ENCODE results near the gene UBTD1.

UBTD1 gene

DNA sequence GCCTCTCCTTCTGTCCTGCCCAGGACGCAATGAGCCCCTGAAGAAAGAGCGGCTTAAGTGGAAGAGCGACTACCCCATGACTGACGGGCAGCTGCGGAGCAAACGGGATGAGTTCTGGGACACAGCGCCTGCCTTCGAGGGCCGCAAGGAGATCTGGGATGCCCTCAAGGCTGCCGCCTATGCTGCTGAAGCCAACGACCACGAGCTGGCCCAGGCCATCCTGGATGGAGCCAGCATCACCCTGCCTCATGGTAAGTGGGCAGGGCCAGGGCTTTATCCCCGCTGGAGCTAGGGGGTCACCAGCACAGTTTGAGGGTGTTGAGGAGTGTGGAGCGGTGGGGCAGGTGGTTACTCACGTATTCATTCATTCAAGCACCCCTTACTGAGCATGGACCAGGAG, 69.2 kb downstream of the UBTD1 start:
- Histone ChIP-seq H3K9ac (ENCODE audit: low read length) (no peak overlapping the region), H3F3A (ENCODE audit: insufficient read depth) (no peaks in the 10 kb centered on the region), H3K9me2 (replicated peaks; ENCODE audit: insufficient read depth, low read length) (no peaks in the 10 kb centered on the region), H3K36me3 (ENCODE audit: low read length) (no peaks in the 10 kb centered on the region), H3K27me3 (ENCODE audit: low read length) (no peaks in the 10 kb centered on the region), H3K4me3 (ENCODE audit: insufficient read depth, low read length, poor library complexity, severe bottlenecking) (no peak overlapping the region), H4K20me1 (ENCODE audit: low read depth, low read length) (no peaks in the 10 kb centered on the region), H2AFZ (ENCODE audit: low read depth, low read length, severe bottlenecking) (no peak overlapping the region), H3K79me2 (ENCODE audit: insufficient read depth, low read length) (no peaks in the 10 kb centered on the region), H3K9me3 (ENCODE audit: insufficient read depth, low read length) (no peaks in the 10 kb centered on the region), H3K27ac (ENCODE audit: low read depth, low read length) (no peak overlapping the region), H3K4me2 (ENCODE audit: low read depth, low read length, poor library complexity, severe bottlenecking) (no peak overlapping the region)
- no peak for TF ChIP-seq EZH2phosphoT487 (conservative IDR thresholded peaks at IDR 0.05; ENCODE audit: low read length)
- TF ChIP-seq, protein P1, sequence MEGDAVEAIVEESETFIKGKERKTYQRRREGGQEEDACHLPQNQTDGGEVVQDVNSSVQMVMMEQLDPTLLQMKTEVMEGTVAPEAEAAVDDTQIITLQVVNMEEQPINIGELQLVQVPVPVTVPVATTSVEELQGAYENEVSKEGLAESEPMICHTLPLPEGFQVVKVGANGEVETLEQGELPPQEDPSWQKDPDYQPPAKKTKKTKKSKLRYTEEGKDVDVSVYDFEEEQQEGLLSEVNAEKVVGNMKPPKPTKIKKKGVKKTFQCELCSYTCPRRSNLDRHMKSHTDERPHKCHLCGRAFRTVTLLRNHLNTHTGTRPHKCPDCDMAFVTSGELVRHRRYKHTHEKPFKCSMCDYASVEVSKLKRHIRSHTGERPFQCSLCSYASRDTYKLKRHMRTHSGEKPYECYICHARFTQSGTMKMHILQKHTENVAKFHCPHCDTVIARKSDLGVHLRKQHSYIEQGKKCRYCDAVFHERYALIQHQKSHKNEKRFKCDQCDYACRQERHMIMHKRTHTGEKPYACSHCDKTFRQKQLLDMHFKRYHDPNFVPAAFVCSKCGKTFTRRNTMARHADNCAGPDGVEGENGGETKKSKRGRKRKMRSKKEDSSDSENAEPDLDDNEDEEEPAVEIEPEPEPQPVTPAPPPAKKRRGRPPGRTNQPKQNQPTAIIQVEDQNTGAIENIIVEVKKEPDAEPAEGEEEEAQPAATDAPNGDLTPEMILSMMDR (IDR thresholded peaks at IDR 0.05; ENCODE audit: insufficient read depth, low read length, poor library complexity, severe bottlenecking), result no peak

GRCh38 chr10:97570146-97570788, 71.5 kb downstream of the UBTD1 start:
- Histone ChIP-seq H3K4me2 (ENCODE audit: low read depth, low read length, poor library complexity, severe bottlenecking) (no peak overlapping the region), H3K79me2 (ENCODE audit: insufficient read depth, low read length) (no peaks in the 10 kb centered on the region), H3K27ac (ENCODE audit: low read depth, low read length) (no peak overlapping the region), H2AFZ (ENCODE audit: low read depth, low read length, severe bottlenecking) (no peak overlapping the region), H3K9ac (ENCODE audit: low read length) (no peak overlapping the region), H3F3A (ENCODE audit: insufficient read depth) (no peaks in the 10 kb centered on the region), H3K9me2 (replicated peaks; ENCODE audit: insufficient read depth, low read length) (no peaks in the 10 kb centered on the region), H4K20me1 (ENCODE audit: low read depth, low read length) (no peaks in the 10 kb centered on the region), H3K36me3 (ENCODE audit: low read length) (no peaks in the 10 kb centered on the region), H3K4me3 (ENCODE audit: insufficient read depth, low read length, poor library complexity, severe bottlenecking) (no peak overlapping the region), H3K27me3 (ENCODE audit: low read length) (no peaks in the 10 kb centered on the region), H3K9me3 (ENCODE audit: insufficient read depth, low read length) (no peaks in the 10 kb centered on the region)
- TF ChIP-seq, protein P1 (IDR thresholded peaks at IDR 0.05; ENCODE audit: insufficient read depth, low read length, poor library complexity, severe bottlenecking), result no peak
- TF ChIP-seq EZH2phosphoT487 (conservative IDR thresholded peaks at IDR 0.05; ENCODE audit: low read length), result no peak

DNA sequence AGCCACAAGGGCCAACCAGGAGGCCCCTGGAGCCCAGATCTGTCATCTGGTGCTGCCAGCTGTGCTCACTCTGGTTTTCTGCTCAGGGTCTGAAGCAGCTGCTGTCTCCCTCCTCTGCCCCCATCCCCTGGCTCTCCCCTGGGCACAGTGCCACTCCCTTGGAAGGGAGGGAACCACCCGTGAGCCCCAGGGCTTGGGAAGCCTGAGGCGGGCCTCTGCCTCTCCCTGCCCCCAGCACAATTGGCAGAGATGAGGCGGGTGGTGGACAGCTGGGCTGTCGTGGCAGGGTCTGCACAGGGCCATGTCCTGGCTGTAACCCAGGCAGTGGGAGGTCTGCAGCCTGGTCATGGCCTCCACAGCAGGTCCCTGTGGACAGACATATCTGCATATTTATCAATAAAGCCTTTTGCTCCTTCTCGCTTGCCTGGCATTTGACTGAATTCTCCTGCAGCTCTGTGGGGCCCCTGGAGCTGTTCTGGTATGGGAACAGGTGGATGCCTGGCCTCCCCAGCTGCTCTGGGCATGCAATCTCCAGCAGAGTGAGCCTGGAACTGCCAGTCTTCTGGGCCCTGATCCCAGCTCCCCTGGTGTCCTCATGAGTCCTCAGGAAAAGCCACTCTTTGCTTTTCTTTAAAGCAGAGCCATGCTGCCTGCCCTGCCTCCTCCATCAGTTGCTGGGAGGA, 72.2 kb downstream of the UBTD1 start:
- no peak overlapping the region for H2AFZ ChIP-seq (ENCODE audit: low read depth, low read length, severe bottlenecking)
- no peaks in the 10 kb centered on the region for H4K20me1 ChIP-seq (ENCODE audit: low read depth, low read length)
- H3K9me3 ChIP-seq (ENCODE audit: insufficient read depth, low read length), result no peaks in the 10 kb centered on the region
- no peak overlapping the region for H3K9ac ChIP-seq (ENCODE audit: low read length)
- TF ChIP-seq EZH2phosphoT487 (conservative IDR thresholded peaks at IDR 0.05; ENCODE audit: low read length), result no peak
- TF ChIP-seq, protein P1 (IDR thresholded peaks at IDR 0.05; ENCODE audit: insufficient read depth, low read length, poor library complexity, severe bottlenecking), result no peak
- no peak overlapping the region for H3K4me2 ChIP-seq (ENCODE audit: low read depth, low read length, poor library complexity, severe bottlenecking)
- no peaks in the 10 kb centered on the region for H3K79me2 ChIP-seq (ENCODE audit: insufficient read depth, low read length)
- no peaks in the 10 kb centered on the region for H3K9me2 ChIP-seq (replicated peaks; ENCODE audit: insufficient read depth, low read length)
- no peak overlapping the region for H3K27ac ChIP-seq (ENCODE audit: low read depth, low read length)
- no peaks in the 10 kb centered on the region for H3K36me3 ChIP-seq (ENCODE audit: low read length)
- H3F3A ChIP-seq (ENCODE audit: insufficient read depth), result no peaks in the 10 kb centered on the region
- no peak overlapping the region for H3K4me3 ChIP-seq (ENCODE audit: insufficient read depth, low read length, poor library complexity, severe bottlenecking)
- no peaks in the 10 kb centered on the region for H3K27me3 ChIP-seq (ENCODE audit: low read length)

Measured in SU-DHL-6 (cell line).